ENCODE measurements around the gene RHAG. TPM values are rescaled to one million over a fixed set of nuclear protein-coding genes. Genes with fewer than 3 reads are reported as not detected.
A peak's percentile ranks its signal among the peaks of the same experiment; 100 is the strongest.
"Not testable (repeated sequence)": the region's sequence is repeated elsewhere in the genome, so short reads cannot be mapped to it uniquely, and the experiment has no call there.

The RHAG gene
- total RNA-seq, 2 donors from 2014 or later, result not detected

DNA sequence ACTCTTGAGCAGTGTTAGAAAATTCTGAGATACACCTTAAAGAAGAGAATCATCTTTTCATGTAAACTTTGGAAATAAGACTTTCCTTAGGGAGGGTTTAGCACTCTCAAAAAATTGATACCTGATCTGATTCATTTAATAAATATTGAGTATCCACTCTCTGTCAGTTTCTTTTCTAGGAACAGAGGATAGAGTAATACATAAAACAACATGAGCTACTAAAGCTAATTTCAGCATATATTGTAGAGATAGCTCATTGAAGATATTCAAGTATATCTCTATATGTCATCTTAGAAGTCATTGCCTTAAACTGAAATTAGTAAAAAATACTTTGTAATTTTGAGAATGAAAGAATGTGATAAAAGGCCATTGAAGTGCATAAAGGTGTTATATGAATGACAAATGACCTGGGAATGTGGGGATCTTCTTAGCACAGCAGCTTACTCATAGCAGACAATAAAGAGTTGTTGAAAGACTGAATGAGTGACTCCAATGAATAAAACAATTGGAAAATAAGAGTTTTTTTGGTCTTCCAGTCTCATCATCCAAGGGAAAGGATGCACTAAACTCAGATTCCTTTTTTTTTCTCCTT is 29.2 kb downstream of the RHAG start:
- H3K9me3 Mint-ChIP-seq, result no peaks in the 10 kb centered on the region
- no peak for DNase-seq (ENCODE audit: low spot score in 2 of 2)
- no peaks in the 10 kb centered on the region for H3K36me3 Mint-ChIP-seq
- no peak overlapping the region for H3K27ac Mint-ChIP-seq
- ATAC-seq, result no peak

DNA sequence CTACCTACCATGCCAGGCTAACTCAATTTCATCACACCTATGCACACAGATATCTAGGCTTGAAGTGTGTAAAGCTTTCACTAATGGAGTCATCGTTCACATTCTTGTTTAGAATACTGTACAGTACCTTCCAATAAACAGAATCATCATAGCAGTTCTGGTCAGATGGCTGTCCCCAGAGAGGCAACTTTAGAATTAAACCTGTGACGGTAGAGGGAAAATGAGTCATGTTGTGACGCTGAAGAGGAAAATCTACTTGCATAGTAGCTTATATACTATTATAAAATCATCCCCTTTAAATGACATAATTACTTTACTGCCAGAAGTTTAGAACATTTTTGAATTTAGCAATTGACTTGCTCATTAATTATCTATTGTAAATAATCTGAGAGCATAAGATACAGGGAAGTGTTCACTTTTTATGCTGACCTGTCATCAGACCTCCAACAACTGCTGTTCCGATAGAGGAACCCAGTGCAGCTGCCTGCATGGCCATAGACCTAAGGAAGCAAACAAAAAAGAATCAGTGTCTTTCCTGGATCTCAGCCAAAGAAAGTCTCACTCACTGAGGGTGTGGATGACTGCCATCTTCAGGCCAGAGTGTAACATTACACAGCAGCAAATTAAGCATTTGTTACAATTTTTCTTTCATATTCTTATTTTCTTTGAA is 29.8 kb downstream of the RHAG start:
- ATAC-seq (peak in 1 of 2 donors; percentile 57), DNase-seq (ENCODE audit: low spot score in 2 of 2) (peak in 1 of 2 donors; percentile 17)
- Mint-ChIP-seq H3K27ac (no peak overlapping the region), H3K36me3 (no peaks in the 10 kb centered on the region), H3K9me3 (no peaks in the 10 kb centered on the region)

DNA sequence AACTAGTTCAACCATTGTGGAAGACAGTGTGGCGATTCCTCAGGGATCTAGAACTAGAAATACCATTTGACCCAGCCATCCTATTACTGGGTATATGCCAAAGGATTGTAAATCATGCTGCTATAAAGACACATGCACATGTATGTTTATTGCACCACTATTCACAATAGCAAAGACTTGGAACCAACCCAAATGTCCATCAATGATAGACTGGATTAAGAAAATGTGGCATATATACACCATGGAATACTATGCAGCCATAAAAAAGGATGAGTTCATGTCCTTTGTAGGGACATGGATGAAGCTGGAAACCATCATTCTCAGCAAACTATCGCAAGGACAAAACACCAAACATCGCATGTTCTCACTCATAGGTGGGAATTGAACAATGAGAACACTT is 32.6 kb downstream of the RHAG start:
- ATAC-seq; H3K27ac Mint-ChIP-seq; DNase-seq (ENCODE audit: low spot score in 2 of 2); H3K36me3 Mint-ChIP-seq; H3K9me3 Mint-ChIP-seq: not testable (repeated sequence)

DNA sequence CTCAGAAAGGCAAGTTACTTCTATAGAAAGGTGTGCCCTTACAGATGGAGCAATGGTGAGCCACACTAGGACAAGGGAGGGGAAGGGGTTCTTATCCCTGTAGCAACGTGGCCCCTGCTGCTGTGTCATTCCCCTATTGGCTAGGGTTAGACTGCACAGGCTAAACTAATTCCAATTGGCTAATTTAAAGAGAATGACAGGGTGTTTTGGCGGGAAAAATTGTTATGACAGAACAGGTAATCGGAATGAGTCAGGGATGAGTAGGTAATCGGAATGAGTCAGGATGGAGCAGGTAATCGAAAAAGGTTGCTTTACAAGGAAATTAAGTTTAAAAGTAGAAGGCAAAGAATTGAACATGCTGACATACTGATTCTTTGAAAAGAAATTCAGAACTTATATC is 49.4 kb downstream of the RHAG start:
- H3K36me3 Mint-ChIP-seq; DNase-seq (ENCODE audit: low spot score in 2 of 2); H3K27ac Mint-ChIP-seq; ATAC-seq; H3K9me3 Mint-ChIP-seq: not testable (repeated sequence)

DNA sequence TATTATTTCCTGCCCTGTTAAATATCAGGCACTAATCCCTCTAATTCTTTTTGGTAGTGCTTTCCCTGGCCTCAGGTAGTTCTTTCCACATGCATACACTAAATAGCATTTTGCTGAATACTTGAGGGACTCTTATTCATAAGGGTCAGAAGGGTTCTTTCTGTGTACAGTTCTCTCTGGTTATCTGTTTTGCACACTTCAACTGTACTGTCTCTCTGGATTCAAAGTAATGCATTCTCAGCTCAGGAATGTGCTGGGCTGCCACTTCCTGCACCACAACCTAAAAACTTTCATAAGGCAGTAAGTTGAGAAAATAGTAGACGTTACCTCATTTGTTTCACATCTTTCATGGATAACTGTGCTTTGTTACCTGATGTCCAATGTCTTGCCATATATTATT is 54.1 kb downstream of the RHAG start:
- ATAC-seq, result no peak
- Mint-ChIP-seq H3K36me3 (no peaks in the 10 kb centered on the region), H3K9me3 (peaks cover 0 to 4% of the 10 kb centered on the region in 2 donors), H3K27ac (no peak overlapping the region)
- DNase-seq (ENCODE audit: low spot score in 2 of 2), result no peak

DNA sequence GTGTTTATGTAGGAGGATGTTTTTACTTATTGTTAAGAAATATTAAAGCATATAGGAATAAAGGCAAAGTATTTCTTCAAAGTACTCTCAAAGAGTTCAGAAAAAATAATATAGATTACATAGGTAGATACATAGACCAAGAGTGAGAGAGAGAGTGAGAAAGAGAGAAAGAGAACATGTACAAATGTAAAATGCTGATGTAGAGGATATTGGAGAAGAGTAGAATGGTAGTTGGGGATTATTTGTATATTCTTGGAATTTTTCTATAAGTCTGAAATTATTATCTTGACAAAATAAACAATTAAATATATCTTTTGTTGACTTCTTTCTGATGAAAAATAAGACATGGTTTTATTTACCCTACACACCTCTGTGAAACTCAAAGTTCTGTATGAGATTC is 57.0 kb downstream of the RHAG start:
- ATAC-seq, result no peak
- Mint-ChIP-seq H3K9me3 (peaks cover 0 to 4% of the 10 kb centered on the region in 2 donors), H3K27ac (no peak overlapping the region), H3K36me3 (no peaks in the 10 kb centered on the region)
- no peak for DNase-seq (ENCODE audit: low spot score in 2 of 2)

DNA sequence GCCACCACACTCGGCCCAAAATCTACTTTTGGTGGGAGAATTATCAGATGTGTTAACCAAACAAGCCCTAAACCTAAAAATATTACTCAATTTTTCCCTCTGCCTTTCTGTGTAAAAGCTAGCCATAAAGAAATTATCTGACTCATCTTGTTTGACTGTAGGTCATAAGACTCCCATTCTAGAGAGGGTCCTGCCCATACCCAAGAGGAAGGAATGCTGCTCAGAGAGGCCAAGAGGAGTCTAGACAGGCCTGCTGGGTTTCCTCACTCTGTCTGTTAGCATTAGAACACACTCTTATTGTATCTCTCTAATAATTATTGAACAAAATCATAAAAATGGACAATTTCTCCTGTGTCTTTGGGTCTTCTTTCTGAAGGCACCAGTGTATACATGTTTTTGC is 60.0 kb downstream of the RHAG start:
- Mint-ChIP-seq H3K9me3 (peaks cover 0 to 4% of the 10 kb centered on the region in 2 donors), H3K27ac (no peak overlapping the region), H3K36me3 (no peaks in the 10 kb centered on the region)
- no peak for ATAC-seq
- no peak for DNase-seq (ENCODE audit: low spot score in 2 of 2)

DNA sequence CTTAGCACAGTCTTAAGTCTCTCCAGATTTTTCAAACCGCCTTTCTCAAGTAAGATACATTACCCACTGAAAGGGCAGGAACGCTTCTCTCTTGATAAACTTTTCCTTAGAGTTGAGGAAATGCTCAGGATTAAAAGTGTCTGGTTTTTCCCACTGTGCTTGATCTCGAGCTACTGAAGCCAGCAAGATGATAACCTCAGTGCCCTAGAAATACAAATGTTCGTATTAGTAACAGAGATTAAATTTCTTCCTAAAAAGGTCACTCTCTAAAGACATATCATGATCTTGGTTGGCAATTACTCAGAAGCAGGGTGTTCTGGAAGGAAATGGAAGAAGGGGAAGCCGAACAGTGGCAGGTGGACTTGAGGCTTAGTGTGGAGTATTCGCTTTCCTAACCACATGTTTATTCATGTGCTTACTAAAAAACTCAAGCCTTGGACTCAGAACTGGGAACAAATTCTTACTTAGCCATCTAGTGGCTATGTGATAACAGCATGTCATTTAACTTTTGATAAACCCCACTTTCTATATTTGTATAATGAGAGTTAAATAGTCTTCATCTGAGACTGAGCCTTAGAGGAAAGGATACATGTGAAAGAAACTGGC is 66.1 kb downstream of the RHAG start:
- H3K36me3 Mint-ChIP-seq, result no peaks in the 10 kb centered on the region
- ATAC-seq (no peak), DNase-seq (ENCODE audit: low spot score in 2 of 2) (no peak)
- no peak overlapping the region for H3K27ac Mint-ChIP-seq
- H3K9me3 Mint-ChIP-seq, result no peaks in the 10 kb centered on the region

DNA sequence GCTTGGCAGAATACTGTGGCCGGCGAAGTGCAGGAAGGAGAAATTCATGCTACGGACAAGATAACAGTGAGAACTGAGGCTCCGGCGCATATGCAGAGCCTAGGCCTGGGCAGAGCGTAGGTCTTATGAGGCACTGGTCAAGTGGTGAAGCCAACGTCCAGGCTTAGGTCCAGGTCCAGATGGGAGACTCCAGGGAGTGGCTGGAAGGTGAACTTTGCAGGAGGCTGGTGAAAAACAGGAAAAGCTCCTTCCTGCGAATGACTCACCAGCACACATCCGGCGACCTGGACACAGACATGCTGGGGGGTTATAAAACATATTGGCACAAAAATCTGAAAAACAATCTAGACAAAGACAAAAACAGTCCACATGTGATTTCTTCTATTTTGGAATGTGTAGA is 70.8 kb downstream of the RHAG start:
- no peak for ATAC-seq
- H3K36me3 Mint-ChIP-seq, result no peaks in the 10 kb centered on the region
- no peak for DNase-seq (ENCODE audit: low spot score in 2 of 2)
- H3K9me3 Mint-ChIP-seq, result no peaks in the 10 kb centered on the region
- no peak overlapping the region for H3K27ac Mint-ChIP-seq

DNA sequence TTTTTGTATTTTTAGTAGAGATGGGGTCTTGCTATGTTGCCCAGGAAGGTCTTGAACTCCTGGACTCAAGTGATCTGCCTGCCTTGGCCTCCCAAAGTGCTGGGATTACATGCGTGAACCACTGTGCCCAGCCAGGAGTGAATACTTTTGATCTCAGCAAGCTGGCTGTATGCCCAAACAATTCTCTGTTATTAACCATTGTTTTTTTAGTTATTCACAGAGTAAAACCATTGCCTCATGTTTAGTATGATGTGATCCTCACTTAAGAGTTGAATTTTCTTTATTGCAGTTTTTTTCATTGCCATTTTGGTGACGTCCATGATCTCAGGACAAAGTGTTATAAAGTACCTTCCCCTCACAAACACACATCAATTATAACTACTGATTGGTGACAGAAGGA is 71.4 kb downstream of the RHAG start:
- Mint-ChIP-seq H3K9me3 (no peaks in the 10 kb centered on the region), H3K36me3 (no peaks in the 10 kb centered on the region), H3K27ac (no peak overlapping the region)
- ATAC-seq (no peak), DNase-seq (ENCODE audit: low spot score in 2 of 2) (no peak)

DNA sequence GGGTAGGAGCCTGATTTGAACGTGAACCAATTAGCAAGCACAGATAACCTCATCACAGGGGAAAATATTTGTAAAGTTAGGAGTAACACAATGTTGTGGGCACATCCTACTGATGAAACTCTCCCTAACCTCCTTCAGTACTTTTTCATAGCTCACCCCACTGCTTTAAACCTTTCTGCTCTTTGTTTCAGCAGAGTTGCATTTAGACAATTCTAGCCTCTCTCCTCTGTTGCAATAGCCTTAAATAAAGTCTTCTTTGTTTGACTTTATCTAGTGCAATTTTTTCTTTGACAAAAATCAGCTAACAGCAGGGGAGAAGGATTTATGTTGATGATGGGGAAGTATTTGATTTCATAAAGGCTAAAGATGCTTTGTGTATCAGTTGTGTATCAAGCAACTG is 72.1 kb downstream of the RHAG start:
- no peaks in the 10 kb centered on the region for H3K36me3 Mint-ChIP-seq
- no peak overlapping the region for H3K27ac Mint-ChIP-seq
- H3K9me3 Mint-ChIP-seq, result no peaks in the 10 kb centered on the region
- ATAC-seq, result no peak
- DNase-seq (ENCODE audit: low spot score in 2 of 2), result no peak

DNA sequence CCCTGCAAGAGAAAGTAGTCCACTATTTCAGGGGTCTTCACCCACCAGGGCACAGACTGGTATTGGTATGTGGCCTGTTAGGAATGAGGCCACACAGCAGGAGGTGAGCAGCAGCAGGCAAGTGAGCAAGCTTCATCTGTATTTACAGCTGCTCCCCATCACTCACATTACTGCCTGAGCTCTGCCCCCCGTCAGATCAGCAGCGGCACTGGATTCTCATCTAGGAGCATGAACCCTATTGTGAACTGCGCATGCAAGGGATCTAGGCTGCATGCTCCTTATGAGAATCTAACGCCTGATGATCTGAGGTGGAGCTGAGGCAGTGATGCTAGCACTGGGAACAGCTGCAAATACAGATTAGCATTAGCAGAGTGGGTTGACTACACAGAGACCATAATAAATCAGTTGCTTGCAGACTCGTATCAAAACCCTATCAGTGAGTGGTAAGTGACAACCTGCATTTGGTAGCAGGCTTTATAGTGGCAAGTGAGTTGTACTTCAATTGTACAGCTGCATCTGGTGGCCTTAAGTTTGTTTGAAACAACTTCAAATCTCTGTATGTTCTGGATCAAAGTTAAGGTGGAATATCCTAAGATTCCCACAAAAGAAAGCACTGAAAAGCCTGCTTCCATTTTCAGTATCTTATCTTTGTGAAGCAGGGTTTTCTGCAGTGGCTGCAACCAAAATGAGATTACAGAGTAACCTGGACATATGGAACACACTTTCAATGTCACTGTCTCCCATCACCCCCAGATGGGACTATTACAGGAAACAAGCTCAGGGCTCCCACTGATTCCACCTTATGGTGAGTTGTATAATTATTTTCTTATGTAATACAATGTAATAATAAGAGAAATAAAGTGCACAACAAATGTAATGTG is 73.4 kb downstream of the RHAG start:
- no peak for DNase-seq (ENCODE audit: low spot score in 2 of 2)
- Mint-ChIP-seq H3K36me3 (no peaks in the 10 kb centered on the region), H3K9me3 (no peaks in the 10 kb centered on the region), H3K27ac (no peak overlapping the region)
- ATAC-seq, result no peak

DNA sequence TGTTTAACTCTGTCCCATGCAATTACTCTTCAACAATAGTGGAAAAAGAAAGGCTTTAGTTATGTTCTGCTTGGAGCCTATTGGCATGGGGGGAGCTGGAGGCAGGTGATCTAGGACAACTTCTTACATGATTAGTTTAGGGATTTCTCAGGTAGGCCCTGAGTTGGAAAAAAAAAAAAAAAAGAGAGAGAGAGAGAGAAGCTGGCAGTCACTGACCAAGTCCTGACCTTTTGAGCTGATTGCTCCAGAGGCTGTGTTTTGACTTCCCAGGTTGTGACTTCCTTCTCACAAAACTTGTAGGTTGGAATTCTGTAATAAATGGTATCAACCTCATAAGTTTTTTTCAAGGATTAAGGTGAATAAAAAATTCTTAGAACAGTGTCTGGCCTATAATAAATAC is 78.4 kb downstream of the RHAG start:
- H3K27ac Mint-ChIP-seq, result no peak overlapping the region
- ATAC-seq (no peak), DNase-seq (ENCODE audit: low spot score in 2 of 2) (no peak)
- no peaks in the 10 kb centered on the region for H3K36me3 Mint-ChIP-seq
- no peaks in the 10 kb centered on the region for H3K9me3 Mint-ChIP-seq

DNA sequence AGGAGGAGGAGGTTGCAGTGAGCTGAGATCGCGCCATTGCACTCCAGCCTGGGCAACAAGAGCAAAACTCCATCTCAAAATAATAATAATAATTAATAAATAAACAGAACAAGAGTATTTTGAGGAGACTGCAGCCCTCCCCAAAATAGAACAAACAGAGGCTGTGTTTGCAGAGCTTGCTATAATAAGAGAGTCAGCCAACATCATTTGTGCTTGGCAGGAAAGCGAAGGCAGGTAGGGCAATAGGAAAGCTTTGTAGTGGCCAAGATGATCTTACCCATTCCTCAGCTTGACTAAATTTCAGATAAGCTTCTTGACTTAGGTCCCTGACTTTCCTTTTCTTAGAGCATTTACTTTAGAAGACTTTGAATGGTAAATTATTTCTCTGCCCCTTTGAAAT is 79.5 kb downstream of the RHAG start:
- H3K36me3 Mint-ChIP-seq, result no peaks in the 10 kb centered on the region
- ATAC-seq (no peak), DNase-seq (ENCODE audit: low spot score in 2 of 2) (no peak)
- no peaks in the 10 kb centered on the region for H3K9me3 Mint-ChIP-seq
- no peak overlapping the region for H3K27ac Mint-ChIP-seq

DNA sequence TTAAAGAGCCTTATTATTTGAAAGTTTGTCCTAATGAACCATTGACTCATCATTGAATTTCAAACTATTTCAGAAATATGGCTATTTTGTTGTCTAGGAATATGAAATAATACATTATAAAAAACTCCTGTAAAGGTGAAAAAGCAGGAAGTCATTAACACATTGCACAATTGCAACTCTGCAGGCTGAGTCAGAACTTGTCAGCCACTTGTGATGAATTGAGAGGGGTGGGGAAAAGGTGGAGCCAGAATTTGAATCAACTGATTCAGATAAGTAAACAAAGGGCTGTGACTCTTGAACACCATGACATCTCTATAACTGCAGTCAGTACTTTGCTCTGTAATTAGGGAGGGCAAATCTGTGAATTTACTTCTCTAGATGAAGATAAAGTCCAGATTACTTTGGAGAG is 80.2 kb downstream of the RHAG start:
- no peak overlapping the region for H3K27ac Mint-ChIP-seq
- ATAC-seq (peak in 1 of 2 donors; percentile 75), DNase-seq (ENCODE audit: low spot score in 2 of 2) (peak in 1 of 2 donors; percentile 9)
- no peaks in the 10 kb centered on the region for H3K9me3 Mint-ChIP-seq
- no peaks in the 10 kb centered on the region for H3K36me3 Mint-ChIP-seq

DNA sequence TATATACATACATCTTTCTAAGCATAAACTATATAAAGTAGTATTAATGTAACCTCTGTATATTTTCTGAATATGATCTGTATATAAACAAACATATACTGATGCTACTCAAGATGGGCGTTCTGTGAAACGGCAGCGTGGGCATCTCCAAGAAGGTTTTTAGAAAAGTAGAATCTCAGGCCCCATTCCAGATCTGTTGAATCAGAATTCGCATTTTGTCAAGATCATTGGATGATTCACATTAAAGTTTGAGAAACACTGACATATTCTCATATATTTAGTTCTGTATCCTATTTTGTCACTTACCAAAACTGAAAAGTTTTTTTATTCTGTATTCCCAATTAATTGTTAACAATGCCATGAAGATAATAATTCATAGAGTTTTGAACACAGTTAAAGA is 80.7 kb downstream of the RHAG start:
- DNase-seq (ENCODE audit: low spot score in 2 of 2), result no peak
- no peak for ATAC-seq
- no peak overlapping the region for H3K27ac Mint-ChIP-seq
- H3K9me3 Mint-ChIP-seq, result no peaks in the 10 kb centered on the region
- H3K36me3 Mint-ChIP-seq, result no peaks in the 10 kb centered on the region

Measured in activated naive CD4-positive, alpha-beta T cell treated with anti-CD3 and anti-CD28 coated beads, Interleukin-2, amount 50 U/mL, for 72 hours (primary cell).